Right lobe of liver (tissue), 6 donors: ENCODE results near the gene DIO3. TPM values are rescaled to one million over a fixed set of nuclear protein-coding genes. Genes with fewer than 3 reads are reported as not detected.

ENCODE experiments used
- ATAC-seq, 4 donors: fragments of 200-7000 bp; cut with Tn5 transposase; one replicate each; pipeline ENCODE4 v1.9.1; 2020; ENCODE audit warnings: mild to moderate bottlenecking in 4 of 4, moderate library complexity in 4 of 4
- DNase-seq, 3 donors: peaks; one replicate each; pipeline ENCODE4 v3.0.0-alpha.2; 2020
- H3K27ac ChIP-seq, 3 donors: fragments of 200-600 bp; one replicate each; pipeline ENCODE4 v1.8.0; 2022
- H3K27me3 ChIP-seq, 2 donors: fragments of 200-600 bp; one replicate each; pipeline ENCODE4 v1.8.0; 2022
- H3K36me3 ChIP-seq, 4 donors: fragments of 200-600 bp; sonication (generic) in 1 of 4; one replicate each; pipeline versions ENCODE4 v1.5.1 to v1.8.0; 2017 to 2022; ENCODE audit warnings: control low read depth in 1 of 4
- H3K4me1 ChIP-seq, 4 donors: fragments of 200-600 bp; sonication (generic) in 1 of 4; one replicate each; pipeline versions ENCODE4 v1.5.1 to v1.8.0; 2017 to 2022; ENCODE audit warnings: control low read depth in 1 of 4
- H3K4me3 ChIP-seq, 3 donors: fragments of 200-600 bp; one replicate each; pipeline ENCODE4 v1.8.0; 2022
- H3K9me3 ChIP-seq, 4 donors: fragments of 200-600 bp; sonication (generic) in 1 of 4; one replicate each; pipeline versions ENCODE4 v1.5.1 to v1.8.0; 2017 to 2022; ENCODE audit warnings: control low read depth in 1 of 4
- POLR2A ChIP-seq: fragments of 450-650 bp; IDR thresholded peaks from one replicate; pipeline ENCODE4 v1.6.1; 2017; ENCODE audit warnings: antibody characterized with exemption, mild to moderate bottlenecking
- WGBS: methylation state at CpG from one replicate; pipeline ENCODE4 v1.1.6; 2018; ENCODE audit warnings: low coverage, low lambda C conversion rate; ENCODE audit not compliant: insufficient coverage; ENCODE audit errors: missing lambda C conversion rate; 5-methylcytosine and 5-hydroxymethylcytosine counted together
- intact Hi-C, 2 donors: fragments of 100-400 bp; cut with DNase I; formaldehyde crosslinking; loops; one replicate each; pipeline versions ENCODE4 v1.11.2 to v1.14.1; 2022
- total RNA-seq, 6 experiments: library from RNA; depleted of rRNA in 2 of 6; stranded (reverse); fragments of >200 nt in 2 of 6; fragmentation: NEBNext Ultra II Directional in 3 of 6; extraction: Animal tissue kit (Norgen Biotek cat#: 25700) in 3 of 6; gene quantifications; one replicate each; pipeline versions ENCODE4 v1.1.0 to v1.2.4, GENCODE V29; 2016 to 2023
- TF ChIP-seq, protein P1 (sequence below), 4 donors: fragments of 200-600 bp in 3 of 4; fragments of 450-650 bp in 1 of 4; IDR thresholded peaks; one replicate each; pipeline versions ENCODE4 v1.5.1 to v1.8.0; 2016 to 2022; ENCODE audit warnings: antibody characterized with exemption in 4 of 4, mild to moderate bottlenecking in 2 of 4
- donor health status: DM: no; HTN: yes; CAD: no.
- donor health status: DM: no; HTN: no; CAD: no.
- donor health status: DM: no; HTN: no; CAD: no.
- donor health status: DM: no; HTN: yes; CAD: no.
- donor health status: DM: no; HTN: yes; CAD: no.

DIO3 gene
- total RNA-seq, 6 experiments from 2014 or later = 0.39 to 6.4 TPM; not detected in 4

DNA sequence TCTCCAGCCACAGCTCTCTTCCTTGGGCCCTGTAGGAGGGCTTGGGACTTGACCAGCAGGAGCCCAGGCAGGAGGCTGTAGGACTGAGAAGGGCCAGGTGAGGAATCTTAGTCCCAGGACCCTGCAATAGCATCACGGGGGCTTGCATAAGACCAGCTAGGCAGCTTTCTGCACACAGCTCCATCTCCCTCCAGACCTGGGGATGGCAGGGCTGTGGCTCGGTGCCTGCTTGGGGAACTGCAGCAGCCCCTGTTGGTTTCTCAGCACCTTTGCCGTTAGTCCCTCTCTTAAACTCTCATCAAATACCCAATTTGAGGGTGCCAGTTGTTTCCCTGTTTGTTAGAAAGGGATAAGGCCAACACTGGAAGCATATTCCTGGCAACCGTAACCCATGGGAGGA, 14.3 kb downstream of the DIO3 start:
- H3K27me3 ChIP-seq = no peaks in the 10 kb centered on the region
- no peak for TF ChIP-seq POLR2A
- TF ChIP-seq, protein P1, sequence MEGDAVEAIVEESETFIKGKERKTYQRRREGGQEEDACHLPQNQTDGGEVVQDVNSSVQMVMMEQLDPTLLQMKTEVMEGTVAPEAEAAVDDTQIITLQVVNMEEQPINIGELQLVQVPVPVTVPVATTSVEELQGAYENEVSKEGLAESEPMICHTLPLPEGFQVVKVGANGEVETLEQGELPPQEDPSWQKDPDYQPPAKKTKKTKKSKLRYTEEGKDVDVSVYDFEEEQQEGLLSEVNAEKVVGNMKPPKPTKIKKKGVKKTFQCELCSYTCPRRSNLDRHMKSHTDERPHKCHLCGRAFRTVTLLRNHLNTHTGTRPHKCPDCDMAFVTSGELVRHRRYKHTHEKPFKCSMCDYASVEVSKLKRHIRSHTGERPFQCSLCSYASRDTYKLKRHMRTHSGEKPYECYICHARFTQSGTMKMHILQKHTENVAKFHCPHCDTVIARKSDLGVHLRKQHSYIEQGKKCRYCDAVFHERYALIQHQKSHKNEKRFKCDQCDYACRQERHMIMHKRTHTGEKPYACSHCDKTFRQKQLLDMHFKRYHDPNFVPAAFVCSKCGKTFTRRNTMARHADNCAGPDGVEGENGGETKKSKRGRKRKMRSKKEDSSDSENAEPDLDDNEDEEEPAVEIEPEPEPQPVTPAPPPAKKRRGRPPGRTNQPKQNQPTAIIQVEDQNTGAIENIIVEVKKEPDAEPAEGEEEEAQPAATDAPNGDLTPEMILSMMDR (IDR thresholded peaks at IDR 0.05) = no peak
- intact Hi-C loops = no loop called here
- DNase-seq = no peak
- ATAC-seq = no peak
- H3K4me1 ChIP-seq = no peaks in the 10 kb centered on the region
- no peaks in the 10 kb centered on the region for H3K36me3 ChIP-seq
- no peaks in the 10 kb centered on the region for H3K9me3 ChIP-seq
- 55% methylated on average over 3 of the region's 4 CpGs for WGBS
- H3K4me3 ChIP-seq = no peak overlapping the region
- no peak overlapping the region for H3K27ac ChIP-seq

DNA sequence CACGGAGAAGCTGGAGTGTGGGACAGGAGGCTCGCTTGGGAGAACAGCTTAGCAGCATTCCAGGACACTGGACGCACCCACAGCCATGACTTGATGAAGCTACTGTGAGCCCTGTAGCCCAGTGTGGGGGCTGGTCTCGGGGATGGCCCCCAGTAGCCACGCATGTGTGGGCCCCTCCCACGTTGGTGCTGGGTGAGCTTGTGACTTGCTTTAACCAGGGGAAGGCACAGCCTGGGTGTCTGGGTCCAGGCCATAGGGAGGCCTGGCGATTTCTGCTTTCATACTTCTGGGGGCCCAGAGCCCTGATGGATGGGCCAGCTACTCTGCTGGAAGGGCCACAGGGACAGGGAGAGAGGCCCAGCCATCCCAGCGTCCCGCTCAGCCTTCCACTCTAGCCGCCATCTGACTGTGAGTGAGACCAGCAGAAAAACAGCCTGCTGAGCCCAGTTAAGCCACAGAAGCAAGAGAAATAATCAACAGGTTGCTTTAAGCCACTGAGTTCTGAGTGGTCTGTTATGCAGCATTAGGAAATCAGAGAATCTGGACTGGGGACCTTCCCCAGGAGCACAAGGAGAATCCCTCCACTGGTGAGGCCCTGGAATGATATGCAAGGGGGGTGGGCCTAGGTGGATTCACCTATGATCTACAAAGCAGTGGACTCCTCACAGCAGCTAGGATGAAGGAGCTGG, 16.1 kb downstream of the DIO3 start:
- Histone ChIP-seq H3K9me3 (no peaks in the 10 kb centered on the region), H3K27me3 (no peaks in the 10 kb centered on the region), H3K4me3 (no peak overlapping the region), H3K4me1 (no peaks in the 10 kb centered on the region), H3K36me3 (no peaks in the 10 kb centered on the region), H3K27ac (no peak overlapping the region)
- TF ChIP-seq, protein P1 (IDR thresholded peaks at IDR 0.05) = no peak
- TF ChIP-seq POLR2A = no peak
- WGBS = 77% methylated on average over 6 of the region's 10 CpGs
- intact Hi-C loops = no loop called here
- ATAC-seq (no peak), DNase-seq (peak in 1 of 3 donors; percentile 47)

DNA sequence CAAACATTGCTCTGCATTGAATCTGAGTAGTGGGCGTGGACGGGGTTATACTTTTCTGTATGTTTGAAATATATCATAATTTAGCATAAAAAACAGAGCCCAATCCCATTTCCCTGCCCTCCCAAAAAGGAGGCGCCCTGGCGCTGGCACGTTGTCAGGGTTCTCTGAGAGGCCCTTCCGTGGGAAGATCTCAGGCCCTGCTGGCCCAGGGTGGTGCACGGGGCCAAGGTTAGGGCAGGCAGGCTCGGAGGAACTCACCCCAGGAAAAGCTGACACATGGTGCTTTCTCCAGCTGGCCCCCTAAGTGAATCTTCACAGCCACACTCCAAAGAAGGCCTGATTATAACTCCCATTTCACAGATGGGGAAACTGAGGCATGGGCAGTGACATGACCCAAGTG, 17.2 kb downstream of the DIO3 start:
- 60% methylated on average over 2 of the region's 8 CpGs for WGBS
- intact Hi-C loops = no loop called here
- no peak for TF ChIP-seq POLR2A
- TF ChIP-seq, protein P1 (IDR thresholded peaks at IDR 0.05) = no peak
- Histone ChIP-seq H3K36me3 (no peaks in the 10 kb centered on the region), H3K27ac (no peak overlapping the region), H3K9me3 (no peaks in the 10 kb centered on the region), H3K27me3 (no peaks in the 10 kb centered on the region), H3K4me3 (no peak overlapping the region), H3K4me1 (no peaks in the 10 kb centered on the region)
- ATAC-seq (no peak), DNase-seq (peak in 1 of 3 donors; percentile 31)

DNA sequence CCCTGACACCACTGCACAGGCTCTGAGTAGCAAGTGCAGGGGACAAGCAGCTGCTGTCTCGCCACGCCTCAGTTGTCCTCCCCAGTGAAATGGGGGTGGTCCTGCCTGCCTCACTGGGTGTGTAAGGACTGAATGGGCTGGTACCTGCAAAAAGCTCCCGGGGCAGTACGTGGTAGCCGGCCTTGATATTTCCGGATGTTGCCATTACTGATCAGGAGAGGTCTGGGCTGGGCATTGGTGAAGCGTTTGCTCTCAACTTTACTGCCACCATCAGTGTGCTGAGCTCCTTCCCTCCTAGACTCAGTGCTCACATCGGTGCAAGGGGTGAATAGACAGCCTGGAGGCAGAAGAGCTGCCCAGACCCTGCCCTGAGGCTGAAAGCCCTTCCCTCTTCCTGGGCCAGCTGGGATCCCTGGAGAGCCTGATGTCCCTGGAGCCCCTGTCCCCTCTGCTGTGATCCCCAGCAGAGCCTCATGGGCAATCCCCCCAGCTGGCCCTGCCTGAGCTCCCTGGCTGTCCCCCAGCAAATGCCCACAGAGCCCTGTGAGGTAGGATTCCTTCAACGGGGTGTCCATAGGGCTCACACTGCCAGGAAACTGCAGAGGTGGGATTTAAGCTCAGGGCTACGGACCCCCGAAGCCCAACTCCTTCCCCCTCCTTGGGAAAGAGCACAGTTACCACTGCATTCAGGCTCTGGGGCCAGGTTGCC, 18.2 kb downstream of the DIO3 start:
- H3K27me3 ChIP-seq = no peaks in the 10 kb centered on the region
- WGBS = 70% methylated on average over 2 of the region's 11 CpGs
- no peak for ATAC-seq
- peak in 1 of 3 donors; percentile 37 for DNase-seq
- intact Hi-C loops = no loop called here
- no peaks in the 10 kb centered on the region for H3K4me1 ChIP-seq
- no peaks in the 10 kb centered on the region for H3K36me3 ChIP-seq
- H3K27ac ChIP-seq = no peak overlapping the region
- no peak overlapping the region for H3K4me3 ChIP-seq
- no peaks in the 10 kb centered on the region for H3K9me3 ChIP-seq
- TF ChIP-seq, protein P1 (IDR thresholded peaks at IDR 0.05) = no peak
- no peak for TF ChIP-seq POLR2A
